Dermis microvascular lymphatic vessel endothelial cell (primary cell): ENCODE data around the gene GOLGA2. TPM values are rescaled to one million over a fixed set of nuclear protein-coding genes. Genes with fewer than 3 reads are reported as not detected.
A peak's percentile ranks its signal among the peaks of the same experiment; 100 is the strongest.

Experiments used
- DNase-seq, 2 donors: peaks; one replicate each; pipeline versions ENCODE4 v3.0.0 to v3.0.0-alpha.2; 2010; ENCODE audit warnings: low read depth in 2 of 2
- total RNA-seq: library from RNA; depleted of rRNA; stranded (reverse); fragments of >200 nt; gene quantifications from 2 replicates; pipeline ENCODE4 v1.2.1, GENCODE V29; 2014

Gene GOLGA2, protein sequence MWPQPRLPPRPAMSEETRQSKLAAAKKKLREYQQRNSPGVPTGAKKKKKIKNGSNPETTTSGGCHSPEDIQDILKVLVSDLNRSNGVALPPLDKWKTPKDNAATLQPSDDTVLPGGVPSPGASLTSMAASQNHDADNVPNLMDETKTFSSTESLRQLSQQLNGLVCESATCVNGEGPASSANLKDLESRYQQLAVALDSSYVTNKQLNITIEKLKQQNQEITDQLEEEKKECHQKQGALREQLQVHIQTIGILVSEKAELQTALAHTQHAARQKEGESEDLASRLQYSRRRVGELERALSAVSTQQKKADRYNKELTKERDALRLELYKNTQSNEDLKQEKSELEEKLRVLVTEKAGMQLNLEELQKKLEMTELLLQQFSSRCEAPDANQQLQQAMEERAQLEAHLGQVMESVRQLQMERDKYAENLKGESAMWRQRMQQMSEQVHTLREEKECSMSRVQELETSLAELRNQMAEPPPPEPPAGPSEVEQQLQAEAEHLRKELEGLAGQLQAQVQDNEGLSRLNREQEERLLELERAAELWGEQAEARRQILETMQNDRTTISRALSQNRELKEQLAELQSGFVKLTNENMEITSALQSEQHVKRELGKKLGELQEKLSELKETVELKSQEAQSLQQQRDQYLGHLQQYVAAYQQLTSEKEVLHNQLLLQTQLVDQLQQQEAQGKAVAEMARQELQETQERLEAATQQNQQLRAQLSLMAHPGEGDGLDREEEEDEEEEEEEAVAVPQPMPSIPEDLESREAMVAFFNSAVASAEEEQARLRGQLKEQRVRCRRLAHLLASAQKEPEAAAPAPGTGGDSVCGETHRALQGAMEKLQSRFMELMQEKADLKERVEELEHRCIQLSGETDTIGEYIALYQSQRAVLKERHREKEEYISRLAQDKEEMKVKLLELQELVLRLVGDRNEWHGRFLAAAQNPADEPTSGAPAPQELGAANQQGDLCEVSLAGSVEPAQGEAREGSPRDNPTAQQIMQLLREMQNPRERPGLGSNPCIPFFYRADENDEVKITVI
- total RNA-seq = 34.7 and 40.7 TPM in 2 replicates

DNA sequence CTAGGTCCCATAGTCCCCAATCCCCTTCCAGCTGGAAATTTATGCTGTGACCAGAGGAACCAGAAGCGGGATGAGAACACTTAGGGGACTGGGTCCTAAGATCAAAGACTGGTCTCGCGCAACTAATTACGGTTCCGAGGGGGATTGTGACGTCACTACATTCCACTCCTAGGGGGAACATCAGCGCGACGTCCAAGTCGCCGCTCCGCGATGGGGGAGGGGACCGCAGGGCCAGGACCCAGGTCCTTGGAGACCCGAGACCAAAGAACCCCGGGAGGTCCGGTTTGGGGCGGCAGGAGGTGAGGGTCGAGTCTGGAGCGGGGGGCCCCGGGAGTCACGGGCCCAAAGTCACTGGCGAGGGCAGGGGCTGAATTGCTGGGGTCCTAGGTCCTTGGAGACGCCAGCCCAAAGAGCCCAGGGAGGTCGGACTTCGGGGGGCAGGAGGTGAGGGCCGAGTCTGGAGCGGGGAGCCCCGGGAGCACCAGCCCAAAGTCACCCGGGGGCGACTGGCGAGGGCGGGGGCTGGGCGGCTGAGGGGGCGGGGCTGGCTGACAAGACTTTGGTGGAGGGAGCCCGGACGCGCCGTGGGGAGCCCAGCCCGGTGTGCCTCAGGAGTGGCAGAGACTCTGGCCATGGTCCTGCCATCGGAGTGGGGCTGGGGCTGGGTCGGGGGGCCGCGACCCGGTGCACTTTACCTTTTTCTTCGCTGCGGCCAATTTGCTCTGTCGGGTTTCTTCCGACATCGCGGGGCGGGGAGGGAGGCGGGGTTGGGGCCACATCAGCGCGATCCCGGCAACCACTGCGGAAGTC lies at the start of gene GOLGA2:
TSS of gene GOLGA2 (minus strand) at position 810 of the 810 bp plus-strand sequence. CDS start at position 779, 31 bp downstream.
- peak; percentile 43 to 66 for DNase-seq

DNA sequence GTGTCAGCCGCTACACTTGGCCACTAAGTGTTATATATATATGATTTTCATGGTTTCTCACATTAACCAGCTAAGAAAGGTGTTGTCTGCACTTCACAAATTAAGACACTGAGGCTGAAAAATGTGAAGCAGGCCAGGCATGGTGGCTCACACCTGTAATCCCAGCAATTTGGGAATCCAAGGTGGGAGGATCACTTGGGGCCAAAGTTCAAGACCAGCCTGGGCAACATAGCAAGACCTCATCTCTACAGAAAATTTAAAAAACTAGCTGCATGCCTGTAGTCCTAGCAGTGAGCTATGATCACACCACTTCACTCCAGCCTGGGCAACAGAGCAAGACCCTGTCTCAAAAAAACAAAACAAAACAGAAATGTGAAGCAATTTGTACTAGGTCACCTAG lies 48.6 kb upstream of the GOLGA2 start:
- no peak for DNase-seq

DNA sequence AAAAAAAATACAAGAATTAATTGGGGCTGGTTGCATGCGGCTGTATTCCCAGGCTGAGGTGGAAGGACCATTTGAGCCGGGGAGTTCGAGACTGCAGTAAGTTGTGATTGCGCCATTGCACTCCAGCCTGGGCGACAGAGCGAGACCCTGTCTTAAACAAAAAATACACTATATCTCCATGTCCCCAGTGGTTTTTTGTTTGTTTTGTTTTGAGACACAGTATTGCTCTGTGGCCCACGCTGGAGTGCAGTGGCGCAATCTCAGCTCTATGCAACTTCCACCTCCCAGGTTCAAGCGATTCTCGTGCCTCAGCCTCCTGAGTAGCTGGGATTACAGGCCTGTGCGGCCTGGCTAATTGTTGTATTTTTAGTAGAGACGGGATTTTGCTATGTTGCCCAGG lies 48.0 kb upstream of the GOLGA2 start:
- no peak for DNase-seq

DNA sequence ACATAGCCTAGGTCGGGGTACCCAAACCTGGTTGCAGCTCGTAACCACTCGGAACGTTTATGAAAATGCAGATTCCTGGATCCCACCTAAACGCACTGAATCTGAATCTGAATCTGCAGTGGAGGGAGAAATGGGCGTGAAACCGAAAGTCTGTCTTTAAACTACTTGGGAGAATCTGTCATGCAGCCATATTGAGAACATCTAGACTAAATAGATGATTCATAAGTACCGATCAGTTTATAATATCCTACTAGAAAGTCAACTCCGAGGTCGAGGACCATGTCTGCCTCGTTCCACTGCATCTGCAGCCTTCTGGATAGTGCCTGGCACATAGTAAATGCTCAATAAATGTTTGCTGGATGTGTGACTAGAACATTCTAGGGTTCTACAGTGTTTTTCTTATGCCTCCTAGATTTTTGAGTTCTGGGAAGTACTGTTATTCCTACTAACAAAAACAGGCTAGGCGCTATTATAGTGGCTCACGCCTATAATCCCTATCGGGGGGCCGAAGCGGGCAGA lies 47.5 kb upstream of the GOLGA2 start:
- DNase-seq = peak in 1 of 2 donors; percentile 36

DNA sequence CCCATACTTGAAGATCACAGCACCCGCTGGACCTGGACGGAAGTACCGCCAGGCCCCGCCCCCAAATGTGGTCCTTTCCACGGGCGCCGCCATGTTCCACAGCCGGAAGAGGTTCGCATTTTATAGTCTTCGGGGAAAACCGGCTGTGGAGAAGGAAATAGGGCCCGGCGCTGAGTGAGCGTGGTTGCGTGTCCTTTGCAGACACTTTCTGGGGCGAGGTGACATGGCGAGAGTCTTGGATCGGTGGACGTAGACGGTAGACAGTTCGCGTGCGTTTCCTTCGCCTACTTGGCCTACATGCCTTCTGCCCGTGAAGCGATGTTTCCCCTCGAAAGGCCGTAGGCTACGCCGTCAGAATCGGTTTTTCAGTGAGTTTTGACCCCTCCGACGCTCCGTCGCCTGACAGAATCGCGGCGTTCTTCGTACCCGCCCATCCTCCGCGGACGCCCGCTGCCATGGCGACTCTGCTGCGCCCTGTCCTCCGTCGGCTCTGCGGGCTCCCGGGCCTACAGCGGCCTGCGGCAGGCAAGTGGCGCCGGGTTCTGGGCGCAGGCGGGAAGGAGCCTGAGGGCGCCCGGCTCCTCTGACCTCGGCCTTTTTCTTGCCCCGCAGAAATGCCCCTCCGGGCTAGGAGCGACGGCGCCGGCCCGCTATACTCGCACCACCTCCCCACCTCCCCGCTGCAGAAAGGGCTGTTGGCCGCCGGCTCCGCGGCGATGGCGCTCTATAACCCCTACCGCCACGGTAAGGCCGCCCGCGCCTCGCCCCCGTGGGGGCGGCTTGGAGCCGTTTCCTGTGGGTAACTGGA lies 46.8 kb upstream of the GOLGA2 start, which contains the start of the genes COQ4 and TRUB2:
TSS of gene COQ4 (plus strand) at position 436 of the 808 bp plus-strand sequence. CDS start at position 456, 20 bp downstream.
TSS of gene TRUB2 (minus strand) at position 44 of the 808 bp plus-strand sequence. CDS start at position 5, 39 bp downstream.
- peak; percentile 92 to 95 for DNase-seq

DNA sequence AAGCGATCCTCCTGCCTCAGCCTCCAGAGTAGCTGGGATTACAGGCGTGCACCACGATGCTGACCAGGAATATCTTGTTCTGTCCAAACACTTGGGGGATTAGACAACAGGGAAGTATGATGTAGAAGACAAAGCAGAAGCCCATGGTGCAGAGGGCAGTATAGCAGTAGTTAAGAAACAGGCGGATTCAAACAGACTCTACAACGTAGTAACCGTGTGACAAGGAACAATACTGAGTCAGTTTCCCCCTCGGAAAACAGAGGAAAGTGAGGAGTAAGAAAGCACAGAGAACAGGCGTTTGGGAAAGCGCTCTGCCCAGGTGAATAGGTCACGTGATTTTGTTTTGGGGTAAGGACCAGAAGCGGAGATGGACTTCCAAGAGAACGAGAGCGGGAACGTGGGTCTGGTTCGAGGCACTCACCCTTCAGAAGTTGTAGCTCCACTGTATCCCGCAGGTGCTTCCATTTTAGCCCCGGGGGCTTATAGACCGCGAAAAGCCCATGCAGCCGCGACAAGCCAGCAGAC lies 46.1 kb upstream of the GOLGA2 start:
- DNase-seq = peak in 1 of 2 donors; percentile 48

DNA sequence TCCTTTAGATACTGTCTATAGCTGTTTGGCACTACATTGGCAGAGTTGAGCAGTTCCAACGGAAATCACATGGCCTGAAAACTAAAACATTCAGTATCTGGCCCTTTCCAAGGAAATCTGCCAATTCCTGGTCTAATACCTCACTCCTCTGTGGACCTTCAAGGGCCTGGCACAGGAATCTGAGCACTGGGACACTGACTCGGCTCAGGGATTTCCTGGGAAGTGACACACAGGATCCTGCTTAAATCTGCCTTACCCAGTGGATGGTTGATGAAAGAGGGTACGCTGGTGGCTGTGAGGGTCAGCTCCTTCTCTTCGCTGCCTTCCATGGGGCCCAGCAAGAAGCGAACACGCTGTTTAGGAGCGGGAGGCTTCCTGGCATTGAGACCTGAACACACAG lies 45.5 kb upstream of the GOLGA2 start:
- DNase-seq = no peak

DNA sequence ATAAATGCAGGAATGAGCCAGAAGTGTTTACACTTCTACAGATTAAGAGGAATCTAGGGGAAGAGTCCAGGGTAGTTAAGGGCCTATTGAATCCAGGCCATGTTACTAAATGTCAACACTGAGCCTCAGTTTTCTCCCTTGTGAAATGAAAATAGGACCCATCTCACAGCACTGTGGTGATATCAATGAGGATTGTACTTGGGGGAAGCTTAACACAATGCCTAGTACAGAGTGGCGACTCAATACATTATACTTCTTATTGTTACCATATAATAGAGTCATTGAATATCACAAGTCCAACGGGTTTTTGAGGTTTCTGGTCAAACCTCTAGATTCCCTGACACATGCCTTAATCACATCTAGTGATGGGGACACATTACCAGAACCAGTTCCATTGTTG lies 41.8 kb upstream of the GOLGA2 start:
- no peak for DNase-seq

DNA sequence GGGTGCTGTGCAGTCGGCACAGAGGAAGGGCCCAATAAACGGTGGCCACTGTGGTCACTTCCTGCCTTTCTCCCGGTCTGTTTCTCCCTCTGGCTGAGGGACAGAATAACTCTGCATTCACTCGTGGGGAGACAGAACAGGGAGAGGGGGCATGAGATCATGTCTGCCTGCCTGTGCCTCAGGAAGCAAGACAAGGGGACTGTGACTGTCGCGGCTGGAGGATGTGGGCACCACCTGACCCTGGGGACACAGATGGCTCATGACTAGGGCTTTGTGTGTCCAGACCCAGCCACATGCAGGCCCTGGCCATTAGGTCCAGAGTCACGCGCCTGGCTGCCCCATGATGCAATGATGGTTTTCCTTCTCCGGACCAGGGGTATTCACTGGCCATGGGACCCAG lies 40.6 kb upstream of the GOLGA2 start:
- peak in 1 of 2 donors; percentile 32 for DNase-seq

DNA sequence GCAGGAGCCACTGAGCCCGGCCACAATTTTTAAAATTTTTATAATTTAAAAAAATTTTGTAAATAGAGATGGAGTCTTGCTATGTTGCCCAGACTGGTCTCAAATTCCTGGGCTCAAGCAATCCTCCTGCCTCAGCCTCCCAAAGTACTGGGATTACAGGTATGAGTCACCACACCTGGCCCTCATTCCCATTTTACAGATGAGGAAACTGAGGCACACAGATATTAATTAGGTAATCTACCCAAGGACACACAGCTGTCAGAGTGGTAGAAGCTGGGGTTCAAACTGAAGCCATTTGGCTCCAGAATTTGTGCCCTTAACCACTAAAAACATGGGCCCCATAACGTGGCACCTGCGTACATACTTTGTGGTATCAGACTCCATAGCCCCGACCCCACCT lies 38.9 kb upstream of the GOLGA2 start:
- DNase-seq = no peak

DNA sequence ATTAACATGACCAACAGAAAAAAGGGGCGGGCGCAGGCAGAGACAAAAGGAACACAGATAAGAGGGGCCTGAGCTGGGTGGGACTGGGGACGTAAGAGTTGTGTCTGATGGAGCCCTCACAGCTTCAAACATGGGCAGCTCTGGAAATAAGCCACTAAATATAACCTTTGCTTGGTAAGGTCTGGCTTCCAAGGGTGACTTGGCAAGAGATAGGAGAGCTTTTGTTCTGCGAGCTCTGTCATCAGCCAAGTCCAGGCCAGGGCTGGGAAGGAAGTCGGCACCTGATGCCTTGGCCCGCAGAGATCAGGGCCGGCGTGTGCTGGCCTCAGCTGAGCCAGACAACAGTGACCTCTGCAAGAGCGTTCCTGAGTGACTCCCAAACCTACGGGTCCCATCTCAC lies 34.7 kb upstream of the GOLGA2 start:
- peak in 1 of 2 donors; percentile 36 for DNase-seq

DNA sequence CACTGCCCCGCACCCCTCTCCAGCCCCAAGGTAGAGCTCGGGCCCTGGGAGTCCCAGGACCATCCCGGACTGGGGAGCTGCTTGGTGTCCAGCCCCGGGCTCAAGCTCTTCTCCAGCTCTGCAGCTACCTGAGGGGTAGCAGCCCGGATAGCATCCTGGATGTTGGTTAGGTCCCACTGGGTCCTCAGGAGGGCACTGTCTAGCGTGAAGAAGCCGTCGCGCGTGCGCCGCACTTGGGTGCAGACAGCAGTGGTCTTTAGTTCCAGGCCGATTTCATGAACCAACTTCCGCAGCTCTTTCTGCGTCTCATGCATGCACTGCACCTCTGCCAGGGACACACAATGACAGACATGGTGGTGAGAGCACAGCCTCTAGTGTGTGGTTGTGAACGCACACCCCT lies 33.7 kb upstream of the GOLGA2 start:
- DNase-seq = no peak

DNA sequence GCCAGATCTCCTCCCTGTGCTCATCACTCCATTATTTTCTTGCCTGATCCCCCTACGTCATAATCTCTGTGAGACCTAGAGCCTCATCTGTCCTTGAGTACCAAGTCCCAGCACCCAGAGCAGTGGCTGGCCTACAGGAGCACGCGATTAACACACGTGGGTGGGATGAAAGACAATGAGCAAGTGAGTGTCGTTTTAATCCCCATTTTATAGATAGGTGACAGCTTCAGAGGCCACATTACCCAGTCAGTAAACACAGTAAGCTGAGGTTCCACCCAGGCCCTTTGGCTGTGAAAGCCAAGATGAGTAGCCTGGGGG lies 29.1 kb upstream of the GOLGA2 start:
- DNase-seq = no peak

DNA sequence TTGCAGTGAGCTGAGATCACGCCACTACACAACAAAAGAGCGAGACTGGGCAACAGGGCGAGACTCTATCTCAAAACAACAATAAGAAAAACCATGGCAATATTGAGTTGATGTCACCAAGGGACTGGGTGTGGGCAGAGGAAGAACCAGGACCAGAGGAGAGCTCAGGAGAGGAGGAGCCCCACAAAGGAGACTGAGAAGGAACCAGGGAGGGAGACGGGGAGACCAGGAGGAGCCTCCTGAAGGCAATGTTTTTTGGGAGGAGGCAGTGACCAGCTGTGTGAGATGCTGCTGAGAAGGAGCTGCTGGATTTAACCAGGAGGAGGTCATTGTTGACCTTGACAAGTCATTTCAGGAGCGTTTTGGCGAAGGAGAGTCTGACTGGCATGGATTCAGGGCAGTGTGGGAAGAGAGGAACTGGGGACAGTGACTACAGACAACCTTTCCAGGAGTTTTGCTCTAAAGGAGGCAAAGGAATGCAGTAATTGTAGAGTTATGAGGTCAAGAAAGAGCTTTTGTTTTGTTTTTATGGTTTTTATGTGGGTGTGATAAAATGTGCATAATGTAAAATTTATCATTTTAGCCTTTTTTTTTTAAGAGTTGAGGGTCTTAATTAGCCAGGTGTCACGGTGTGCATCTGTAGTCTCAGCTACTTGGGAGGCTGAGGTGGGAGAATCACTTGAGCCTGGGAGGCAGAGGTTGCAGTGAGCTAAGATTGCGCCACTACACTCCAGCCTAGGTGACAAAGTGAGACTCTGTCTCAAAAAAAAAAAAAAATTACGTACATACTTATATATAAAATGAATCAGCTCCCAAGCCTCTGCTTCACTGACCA lies 28.5 kb upstream of the GOLGA2 start:
- no peak for DNase-seq

DNA sequence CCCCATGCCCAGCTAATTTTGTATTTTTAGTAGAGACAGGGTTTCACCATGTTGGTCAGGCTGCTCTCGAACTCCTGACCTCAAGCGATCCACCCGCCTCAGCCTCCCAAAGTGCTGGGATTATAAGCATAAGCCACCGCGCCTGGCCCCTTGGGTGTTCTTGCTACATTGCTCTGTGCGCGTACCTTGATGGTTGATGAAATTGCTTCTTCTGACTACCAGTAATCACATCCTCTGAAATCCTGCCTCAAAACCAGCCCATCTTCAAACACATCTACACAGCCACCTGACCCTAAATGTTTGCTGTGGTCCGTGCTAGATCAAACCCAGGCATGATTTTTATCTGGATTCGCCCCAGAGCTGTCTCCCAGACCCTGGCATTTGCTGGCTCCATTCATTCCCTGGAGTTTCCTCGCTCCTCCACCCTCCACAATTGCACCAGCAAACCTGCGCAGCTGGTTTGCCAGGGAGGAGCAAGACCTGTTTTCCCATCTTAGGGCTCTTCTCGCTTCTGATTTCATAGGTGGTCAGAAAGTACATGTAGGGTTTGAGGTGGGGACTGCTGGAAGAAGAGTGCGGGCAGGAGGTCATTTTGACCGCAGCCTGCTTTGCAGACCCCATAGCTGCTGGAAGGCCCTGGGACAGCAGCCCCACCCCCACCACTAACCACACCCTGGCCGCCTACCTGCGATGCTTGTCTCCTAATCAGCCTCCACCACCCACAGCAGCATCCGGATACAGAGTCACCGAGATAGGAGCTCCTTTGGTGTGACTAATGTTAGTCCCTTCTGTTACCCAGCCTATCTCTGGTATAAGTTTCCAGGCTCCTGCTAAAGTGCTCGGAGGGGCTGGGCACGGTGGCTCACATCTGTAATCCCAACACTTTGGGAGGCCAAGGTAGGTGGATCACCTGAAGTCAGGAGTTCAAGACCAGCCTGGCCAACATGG lies 23.0 kb upstream of the GOLGA2 start:
- DNase-seq = no peak

DNA sequence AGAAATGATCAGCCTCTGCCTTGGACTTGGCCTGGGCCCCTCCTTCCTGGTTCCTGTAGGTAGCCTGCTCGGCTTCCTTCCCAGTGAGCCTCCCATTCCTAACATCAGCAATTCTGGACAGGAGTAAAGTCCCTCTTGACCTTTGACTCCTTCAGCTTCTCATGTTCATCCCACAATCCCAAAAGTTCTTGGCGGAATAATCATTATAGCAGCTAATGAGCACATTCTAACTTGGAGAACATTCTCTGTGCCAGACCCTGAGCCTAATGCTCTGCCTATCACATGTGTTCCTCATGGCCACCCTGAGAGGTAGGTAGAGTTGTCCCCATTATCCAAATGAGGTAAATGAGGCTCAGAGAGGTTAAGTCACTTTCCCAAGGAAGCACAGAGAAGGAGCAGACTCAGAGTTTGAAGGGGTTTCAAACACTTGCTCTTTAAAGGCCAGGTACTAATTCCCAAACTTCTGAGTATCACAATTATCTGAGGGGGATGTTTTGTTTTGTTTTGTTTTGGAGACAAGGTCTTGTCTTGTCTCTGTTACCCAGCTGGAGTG lies 21.5 kb upstream of the GOLGA2 start:
- no peak for DNase-seq
